ENCODE measurements around the gene ASB6.
"Not testable (repeated sequence)": the region's sequence is repeated elsewhere in the genome, so short reads cannot be mapped to it uniquely, and the experiment has no call there.

The ASB6 gene

DNA sequence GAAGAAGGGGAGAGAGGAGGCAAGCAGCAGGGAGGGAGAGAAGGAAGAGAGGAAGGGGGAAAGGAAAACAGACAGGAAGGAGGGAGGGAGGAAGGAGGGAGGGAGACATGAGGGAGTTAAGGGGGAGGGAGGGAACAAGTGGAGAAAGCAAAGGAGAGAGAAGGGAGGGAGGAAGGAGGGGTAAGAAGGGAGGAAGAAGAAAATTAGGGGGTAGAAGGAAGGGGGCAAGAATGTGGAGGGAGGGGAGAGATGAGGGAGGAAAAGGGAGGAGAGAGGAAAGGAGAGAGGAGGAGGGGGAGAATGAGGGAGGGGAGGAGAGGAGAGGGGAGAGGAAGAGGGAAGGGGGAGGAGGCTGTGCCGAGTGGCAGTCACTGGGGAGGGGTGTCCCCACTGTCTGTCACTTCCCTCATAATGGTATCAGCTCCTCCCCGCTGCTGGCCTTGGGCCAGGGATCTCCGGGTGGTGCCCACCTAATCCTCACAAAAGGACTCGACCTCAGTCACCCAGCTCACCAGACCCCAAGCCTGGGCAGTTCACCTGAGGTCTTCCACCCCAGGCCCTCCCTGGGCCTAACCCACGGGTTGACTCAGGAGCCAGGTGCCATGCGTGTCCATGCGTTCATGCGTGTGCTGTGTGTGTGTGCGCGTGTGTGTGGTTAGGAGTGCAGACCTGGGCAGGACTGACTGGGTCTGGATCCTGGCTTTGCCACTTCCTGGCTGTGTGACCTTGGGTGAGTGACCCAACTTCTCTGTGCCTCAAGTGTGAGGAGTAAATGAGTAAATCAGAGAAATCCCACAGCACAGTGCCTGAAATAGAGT is 39.1 kb downstream of the ASB6 start:
- peak; percentile 17 for DNase-seq

DNA sequence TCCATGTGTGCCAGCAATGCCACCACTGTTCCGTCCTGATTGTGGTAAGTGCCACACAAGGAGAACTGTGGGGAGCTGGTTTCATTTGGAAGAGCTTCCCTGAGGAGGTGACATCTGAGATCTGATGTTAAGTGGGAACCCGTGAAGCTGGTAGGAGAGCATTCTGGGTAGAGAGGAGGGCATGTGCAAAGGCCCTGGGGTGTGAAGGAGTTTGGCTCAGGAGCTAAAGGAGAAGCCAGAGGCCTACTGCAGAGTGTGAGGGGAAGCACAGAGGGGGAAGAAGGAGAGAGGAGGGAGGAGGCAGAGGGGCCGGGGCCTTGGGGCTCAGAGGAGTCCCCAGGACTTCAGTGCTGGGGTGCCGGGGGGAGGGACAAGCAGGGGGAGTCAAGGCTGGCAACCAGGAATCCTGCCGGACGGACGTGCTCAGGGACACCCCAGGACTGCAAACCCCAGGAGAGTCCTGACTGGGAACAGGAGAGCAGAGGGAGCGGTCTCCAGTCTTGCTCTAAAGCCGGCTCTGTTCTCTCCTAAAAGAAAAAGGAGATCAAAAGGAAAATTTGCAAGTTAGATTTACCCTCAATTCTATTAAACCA is 40.8 kb downstream of the ASB6 start:
- no peak for DNase-seq

DNA sequence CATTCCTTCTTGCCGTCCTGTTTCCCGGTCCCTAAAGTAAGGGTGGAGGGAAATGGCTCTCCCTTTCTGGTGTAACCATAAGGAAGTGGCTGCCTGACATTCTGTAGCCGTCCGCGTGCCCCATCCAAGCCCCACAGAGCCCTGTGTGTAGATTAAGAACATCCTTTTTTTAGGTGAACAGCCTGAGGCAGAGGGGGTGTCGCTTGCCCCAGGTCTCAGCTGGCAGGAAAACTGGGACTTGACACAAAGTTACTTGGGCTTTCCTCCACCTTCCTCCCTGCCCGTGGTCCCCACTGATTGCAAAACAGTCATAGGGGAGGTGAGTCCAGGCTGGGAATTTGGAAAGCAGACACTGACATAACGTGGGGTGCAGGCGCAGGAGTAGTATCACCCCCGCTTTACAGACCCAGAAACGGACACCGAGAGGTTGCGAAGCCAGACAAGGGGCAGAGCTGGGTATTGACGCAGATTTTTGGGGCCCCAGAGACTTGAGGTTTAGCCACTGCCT is 43.8 kb downstream of the ASB6 start:
- no peak for DNase-seq

- no peak for DNase-seq
Observed at GRCh38 chr9:129597355-129598088, 44.4 kb downstream of the ASB6 start.

GRCh38 chr9:129596541-129597331 is 45.2 kb downstream of the ASB6 start:
- no peak for DNase-seq

DNA sequence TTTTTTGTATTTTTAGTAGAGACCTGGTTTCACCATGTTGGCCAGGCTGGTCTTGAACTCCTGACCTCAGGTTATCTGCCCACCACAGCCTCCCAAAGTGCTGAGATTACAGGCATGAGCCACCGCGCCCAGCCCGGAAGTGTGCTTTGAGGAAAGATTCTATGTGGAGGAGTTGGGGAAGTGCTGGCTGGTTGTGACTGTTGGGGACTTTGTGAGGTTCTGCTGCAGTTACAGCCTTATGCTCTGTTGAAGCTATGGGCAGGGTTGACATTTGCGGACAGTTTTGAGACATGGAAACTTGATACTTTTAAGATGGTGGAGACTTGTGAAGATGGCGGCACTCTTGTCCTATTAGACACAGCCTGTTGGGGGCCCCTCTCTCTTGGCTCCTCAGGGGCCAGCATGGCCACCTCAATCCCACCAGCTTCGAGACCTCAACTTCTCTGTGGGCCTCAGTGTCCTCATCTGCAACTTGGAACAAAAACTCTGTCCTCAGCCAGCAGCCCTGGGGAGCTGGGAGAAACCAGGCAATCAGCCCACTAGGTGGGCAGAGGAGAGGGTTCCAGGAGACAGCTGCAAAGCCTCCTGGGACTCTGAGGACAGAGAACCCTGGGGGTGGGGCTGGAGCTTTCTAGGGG is 45.9 kb downstream of the ASB6 start:
- DNase-seq: no peak

GRCh38 chr9:129595311-129595741 is 46.6 kb downstream of the ASB6 start:
- DNase-seq: no peak

DNA sequence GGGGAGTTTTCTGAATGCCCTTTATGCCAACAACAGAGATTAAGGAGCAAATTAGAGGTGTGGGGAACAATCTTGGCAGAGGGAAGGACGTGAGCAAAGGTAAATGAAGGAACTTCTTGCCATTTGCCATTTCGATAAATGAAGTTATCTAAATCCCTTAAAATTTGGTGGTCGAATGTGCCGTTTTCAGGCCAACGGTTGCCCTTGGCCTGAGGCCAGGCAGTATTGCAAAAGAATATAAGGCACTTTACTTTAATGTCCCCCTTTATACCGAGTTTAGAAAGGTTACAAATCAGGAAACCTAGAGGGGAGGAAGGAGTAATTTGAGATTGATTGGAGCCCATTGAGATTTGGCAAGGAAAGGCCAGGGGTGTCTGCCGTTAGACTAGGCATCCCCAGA is 47.3 kb downstream of the ASB6 start:
- DNase-seq: no peak

- DNase-seq: not testable (repeated sequence)
Observed at GRCh38 chr9:129592790-129593189, 49.2 kb downstream of the ASB6 start.

- DNase-seq: no peak
Observed at GRCh38 chr9:129591916-129592315, 50.0 kb downstream of the ASB6 start.

DNA sequence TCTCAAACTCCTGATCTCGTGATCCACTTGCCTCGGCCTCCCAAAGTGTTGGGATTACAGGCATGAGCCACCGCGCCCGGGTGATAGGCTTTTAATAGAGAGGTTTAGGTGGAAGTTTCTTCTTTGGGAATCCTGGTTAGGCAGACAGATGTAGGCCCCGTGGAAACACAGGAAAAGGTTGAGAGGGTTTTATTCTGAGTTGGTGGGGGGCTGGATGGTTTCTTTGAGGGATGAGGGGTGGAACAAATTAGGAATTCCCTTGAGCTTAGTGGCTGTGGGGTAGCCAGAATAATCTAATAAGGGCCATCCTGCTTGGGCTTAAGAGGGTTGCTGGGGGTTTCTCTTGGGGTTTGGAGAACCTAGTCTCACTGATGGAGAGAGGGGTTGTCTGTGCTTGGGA is 51.5 kb downstream of the ASB6 start:
- DNase-seq: no peak

DNA sequence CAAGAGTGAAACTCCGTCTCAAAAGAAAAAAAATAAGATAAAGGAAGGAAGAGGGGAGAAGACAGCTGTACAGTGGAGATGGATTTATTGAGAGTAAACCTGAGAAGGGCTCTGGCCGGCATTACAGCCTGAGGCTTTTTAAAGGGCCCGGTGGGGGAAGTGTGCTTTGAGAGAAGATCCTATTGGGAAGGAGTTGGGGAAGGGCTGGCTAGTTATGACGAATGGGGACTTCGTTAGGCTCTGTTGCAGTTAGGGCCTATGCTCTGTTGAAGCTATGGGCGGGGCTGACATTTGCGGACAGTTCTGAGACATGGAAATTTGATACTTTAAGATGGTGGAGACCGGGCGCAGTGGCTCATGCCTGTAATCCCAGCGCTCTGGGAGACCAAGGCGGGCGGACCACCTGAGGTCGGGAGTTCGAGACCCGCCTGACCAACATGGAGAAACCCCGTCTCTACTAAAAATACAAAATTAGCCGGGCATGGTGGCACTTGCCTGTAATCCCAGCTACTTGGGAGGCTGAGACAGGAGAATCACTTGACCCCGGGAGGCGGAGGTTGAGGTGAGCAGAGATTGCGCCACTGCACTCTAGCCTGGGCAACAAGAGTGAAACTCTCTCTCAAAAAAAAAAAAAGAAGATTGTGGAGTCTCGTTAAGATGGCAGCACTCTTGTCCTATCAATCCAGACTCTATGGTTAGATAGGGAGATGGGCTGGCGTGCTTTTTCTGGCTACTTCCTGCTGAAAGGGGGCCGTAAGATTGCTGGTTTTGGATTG is 54.3 kb downstream of the ASB6 start:
- no peak for DNase-seq

DNA sequence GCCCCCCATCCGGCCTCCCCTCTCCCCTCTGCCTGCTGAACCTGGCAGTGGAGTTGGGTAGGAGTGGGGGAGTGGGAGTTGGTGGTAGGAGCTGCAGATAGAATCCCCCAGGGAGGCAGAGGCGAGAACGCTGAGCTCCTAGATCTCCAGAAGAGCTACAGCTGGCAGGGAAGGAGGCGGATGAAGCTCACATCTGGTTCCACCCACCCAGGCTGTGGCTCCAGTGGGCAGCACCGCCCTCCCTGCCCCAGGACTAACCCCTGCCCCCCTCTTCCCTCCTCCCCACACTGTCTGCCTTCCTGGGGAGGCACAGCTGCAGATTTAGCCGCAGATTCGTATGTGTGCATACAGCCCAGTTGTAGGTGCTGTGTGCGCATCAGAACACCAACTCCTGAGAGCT is 55.3 kb downstream of the ASB6 start:
- DNase-seq: no peak

DNA sequence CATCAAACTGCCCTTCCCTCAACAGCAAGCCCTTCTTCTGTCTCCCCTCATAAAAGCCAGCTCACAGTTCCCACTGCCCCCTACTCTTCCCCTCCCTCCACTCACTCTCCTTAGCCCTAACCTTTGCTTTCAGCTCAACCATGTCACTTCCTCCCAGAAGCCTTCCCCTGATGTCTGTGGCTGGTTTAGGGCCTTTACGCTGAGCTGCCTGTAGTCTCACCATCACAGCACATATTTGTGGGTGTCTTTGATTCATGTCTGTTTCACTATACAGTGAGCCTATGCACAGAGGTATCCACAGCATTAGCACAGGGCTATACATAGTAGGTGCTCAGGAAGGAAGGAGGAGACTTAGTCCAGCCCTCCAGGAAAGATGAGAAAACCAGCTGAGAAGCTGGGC is 55.7 kb downstream of the ASB6 start:
- DNase-seq: no peak

DNA sequence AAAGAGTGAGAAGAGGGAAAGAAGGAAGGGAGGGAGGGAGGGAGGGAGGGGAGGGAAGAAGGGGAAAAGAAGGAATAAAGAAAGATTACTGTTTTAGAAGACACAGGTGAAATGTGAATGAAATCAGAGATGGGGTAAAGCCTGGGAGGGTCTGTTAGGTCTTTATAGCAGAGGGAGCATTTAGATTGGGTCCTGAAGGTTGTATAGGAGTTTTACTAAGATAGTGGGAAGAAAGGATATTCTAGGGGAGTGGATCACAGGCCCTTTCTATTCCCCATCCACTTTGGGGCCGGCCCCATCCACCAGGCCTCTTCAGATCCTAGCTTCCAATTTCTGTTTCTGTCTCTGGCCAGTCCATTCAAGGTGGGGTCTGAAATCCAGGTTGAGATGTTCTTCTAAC is 56.6 kb downstream of the ASB6 start:
- no peak for DNase-seq
